HepG2 (cell line): ENCODE measurements around the gene HSD17B8. TPM values are rescaled to one million over a fixed set of nuclear protein-coding genes. Genes with fewer than 3 reads are reported as not detected.

ENCODE experiments used
- ATAC-seq: fragments of 200-7000 bp; cut with Tn5 transposase; 3 replicates; pipeline ENCODE4 v1.9.1; 2020; ENCODE audit warnings: mild to moderate bottlenecking, moderate library complexity
- BruUV-seq: library from RNA; stranded (reverse); fragments of 400-500 nt; replicated peaks from 2 replicates; lab custom pipeline; 2021; lab: Mats Ljungman, UMichigan
- CTCF ChIA-PET: fragments of 300-600 bp; formaldehyde crosslinking; extraction: SDS; loops from one replicate; lab custom pipeline; 2021; ENCODE audit warnings: low total read pairs, inconsistent platforms, low intra/inter-chr PET ratio; lab: Yijun Ruan, JAX
- POLR2A ChIA-PET: fragments of 350-600 bp; sonication (Branson Sonifier 250); formaldehyde crosslinking; loops from one replicate; lab custom pipeline; 2020; ENCODE audit warnings: antibody characterized with exemption, inconsistent platforms; lab: Yijun Ruan, JAX
- DNase-seq: peaks from one replicate; pipeline ENCODE4 v3.0.0-alpha.2; 2015; ENCODE audit warnings: low spot score
- FAIRE-seq: peaks from 3 replicates; lab custom pipeline; 2011; peaks lifted over from hg19 to GRCh38; lab: Jason Lieb, UNC
- H2AFZ ChIP-seq: one replicate; pipeline ENCODE4 v1.6.1; 2011; ENCODE audit warnings: low read length, inconsistent platforms
- H3K27ac ChIP-seq: fragments of 300-600 bp; 3 replicates; pipeline ENCODE4 v1.8.0; 2011; ENCODE audit warnings: mixed run types, mild to moderate bottlenecking, mixed read lengths, low read length, inconsistent platforms; ENCODE audit not compliant: insufficient read depth; ENCODE audit errors: extremely low read length
- H3K27me3 ChIP-seq, 2 experiments: fragments of 200-600 bp in 1 of 2; 2 replicates in 1 of 2; 3 replicates in 1 of 2; pipeline versions ENCODE4 v1.6.0 to v1.8.0; 2011; ENCODE audit warnings: low read length in 2 of 2, mild to moderate bottlenecking in 2 of 2, moderate library complexity in 2 of 2, inconsistent platforms in 1 of 2; ENCODE audit not compliant: insufficient read depth in 2 of 2, control insufficient read depth in 1 of 2
- H3K36me3 ChIP-seq, 2 experiments: fragments of 200-600 bp in 1 of 2; replicated peaks in 1 of 2; 2 replicates in 1 of 2; 3 replicates in 1 of 2; pipeline versions ENCODE4 v1.5.1 to v1.8.0; 2011; ENCODE audit warnings: low read length in 2 of 2, inconsistent platforms in 1 of 2; ENCODE audit not compliant: insufficient read depth in 2 of 2, control insufficient read depth in 1 of 2
- H3K4me1 ChIP-seq: 2 replicates; pipeline ENCODE4 v1.5.1; 2012; ENCODE audit warnings: low read length, inconsistent platforms; ENCODE audit not compliant: insufficient read depth
- H3K4me2 ChIP-seq: 2 replicates; pipeline ENCODE4 v1.6.0; 2011; ENCODE audit warnings: low read depth, low read length, inconsistent platforms
- H3K4me3 ChIP-seq, 3 experiments: fragments of 200-600 bp in 1 of 3; sonication (generic), shearing (Covaris generic) in 1 of 3; replicated peaks in 1 of 3; 2 replicates each; pipeline ENCODE4 v1.5.1; 2011 to 2016; ENCODE audit warnings: low read length in 3 of 3, inconsistent platforms in 2 of 3, low read depth in 2 of 3, mild to moderate bottlenecking in 2 of 3, control low read depth in 1 of 3, mixed read lengths in 1 of 3; ENCODE audit not compliant: insufficient read depth in 1 of 3
- H3K79me2 ChIP-seq: one replicate; pipeline ENCODE4 v1.6.1; 2011; ENCODE audit warnings: low read length, inconsistent platforms; ENCODE audit not compliant: insufficient read depth
- H3K9ac ChIP-seq: 2 replicates; pipeline ENCODE4 v1.6.0; 2011; ENCODE audit warnings: mild to moderate bottlenecking, low read depth, low read length, inconsistent platforms; ENCODE audit not compliant: insufficient read depth
- H3K9me3 ChIP-seq: 2 replicates; pipeline ENCODE4 v1.5.1; 2012; ENCODE audit warnings: mild to moderate bottlenecking, low read length
- H4K20me1 ChIP-seq: 2 replicates; pipeline ENCODE4 v1.6.0; 2011; ENCODE audit warnings: inconsistent platforms, mild to moderate bottlenecking, low read length, moderate library complexity; ENCODE audit not compliant: insufficient read depth
- ASH2L ChIP-seq: fragments of 300-600, 200-600 bp; sonication (generic); IDR thresholded peaks from 2 replicates; pipeline ENCODE4 v1.7.0; 2017; ENCODE audit warnings: low read depth, mild to moderate bottlenecking, moderate library complexity, mixed read lengths, low read length; ENCODE audit not compliant: insufficient read length
- PITX1 ChIP-seq: sonication (generic); formaldehyde crosslinking; IDR thresholded peaks from 2 replicates; pipeline ENCODE4 v1.5.1; 2020; ENCODE audit warnings: mild to moderate bottlenecking, missing genetic modification reagents
- PLSCR1 ChIP-seq: sonication (generic); formaldehyde crosslinking; IDR thresholded peaks from 2 replicates; pipeline ENCODE4 v1.5.0; 2020; ENCODE audit warnings: missing genetic modification reagents, mild to moderate bottlenecking, borderline replicate concordance
- SMAD3 ChIP-seq: sonication (generic); formaldehyde crosslinking; IDR thresholded peaks from 2 replicates; pipeline ENCODE4 v1.4.0; 2020; ENCODE audit warnings: missing genetic modification reagents
- SOX6 ChIP-seq, 2 experiments: fragments of 450-650 bp in 1 of 2; sonication (generic) in 1 of 2; formaldehyde crosslinking in 1 of 2; IDR thresholded peaks; 2 replicates each; pipeline versions ENCODE4 v1.4.0 to v1.6.1; 2017 to 2020; ENCODE audit warnings: antibody characterized with exemption in 1 of 2, mild to moderate bottlenecking in 1 of 2, missing genetic modification reagents in 1 of 2
- ZMYM4 ChIP-seq: sonication (generic); formaldehyde crosslinking; IDR thresholded peaks from 2 replicates; pipeline ENCODE4 v1.8.1; 2023; ENCODE audit warnings: mild to moderate bottlenecking, missing genetic modification reagents
- ZNF382 ChIP-seq: sonication (generic); formaldehyde crosslinking; IDR thresholded peaks from 2 replicates; pipeline ENCODE4 v1.5.0; 2020; ENCODE audit warnings: missing genetic modification reagents, mild to moderate bottlenecking, borderline replicate concordance
- ZNF761 ChIP-seq: sonication (generic); formaldehyde crosslinking; conservative IDR thresholded peaks from 2 replicates; pipeline ENCODE4 v1.4.0; 2020; ENCODE audit warnings: mild to moderate bottlenecking, missing genetic modification reagents
- WGBS: methylation state at CpG from one replicate; pipeline ENCODE4 v1.1.6; 2017; ENCODE audit warnings: low lambda C conversion rate; 5-methylcytosine and 5-hydroxymethylcytosine counted together
- in situ Hi-C: cut with HindIII; loops from 2 replicates; pipeline ENCODE4 v1.10.0; 2017; ENCODE audit warnings: low pct_unique_long_range_greater_than_20kb; ENCODE audit not compliant: extremely low pct_ligation_motif_present
- intact Hi-C: fragments of 100-400 bp; cut with micrococcal nuclease; formaldehyde crosslinking; loops from one replicate; pipeline ENCODE4 v1.10.0; 2022; ENCODE audit not compliant: unreplicated experiment
- polyA plus RNA-seq, 8 experiments: library from polyadenylated mRNA; depleted of rRNA in 3 of 8; stranded (reverse) in 7 of 8; unstranded in 1 of 8; fragments of >200 nt; fragmentation: Illumina TruSeq in 4 of 8; extraction: Trizol in 4 of 8; gene quantifications; 2 replicates each; pipeline versions ENCODE4 v1.2.1 to v1.2.3, GENCODE V29; 2011 to 2016; ENCODE audit warnings: low read depth in 4 of 8, missing spikeins in 1 of 8, mixed read lengths in 1 of 8; ENCODE audit not compliant: insufficient read depth in 1 of 8
- total RNA-seq, 5 experiments: library from RNA; depleted of rRNA; stranded (reverse); fragments of >200 nt; fragmentation: Illumina TruSeq; extraction: Trizol; gene quantifications; 2 replicates each; pipeline ENCODE4 v1.2.3, GENCODE V29; 2016; ENCODE audit warnings: low read depth in 1 of 5
- TF ChIP-seq, protein P1 (sequence below): sonication (generic); formaldehyde crosslinking; conservative IDR thresholded peaks from 2 replicates; pipeline ENCODE4 v1.4.0; 2020; ENCODE audit warnings: missing genetic modification reagents
- TF ChIP-seq, protein P2 (sequence below): sonication (generic); formaldehyde crosslinking; IDR thresholded peaks from 2 replicates; pipeline ENCODE4 v1.4.0; 2020; ENCODE audit warnings: missing genetic modification reagents, borderline replicate concordance
- TF ChIP-seq, protein P3 (sequence below): IDR thresholded peaks from 2 replicates; pipeline ENCODE4 v1.4.0; 2020; ENCODE audit warnings: mild to moderate bottlenecking, missing genetic modification reagents
- TF ChIP-seq, protein P4 (sequence below): sonication (generic); formaldehyde crosslinking; IDR thresholded peaks from 2 replicates; pipeline ENCODE4 v1.9.0; 2022; ENCODE audit warnings: low read depth, missing genetic modification reagents

The HSD17B8 gene
- total and polyA plus RNA-seq, 2 of the 13 experiments (the other 11 are each of a cell fraction or from before 2014, with no cell fraction given) = 12.6 to 20.1 TPM

DNA sequence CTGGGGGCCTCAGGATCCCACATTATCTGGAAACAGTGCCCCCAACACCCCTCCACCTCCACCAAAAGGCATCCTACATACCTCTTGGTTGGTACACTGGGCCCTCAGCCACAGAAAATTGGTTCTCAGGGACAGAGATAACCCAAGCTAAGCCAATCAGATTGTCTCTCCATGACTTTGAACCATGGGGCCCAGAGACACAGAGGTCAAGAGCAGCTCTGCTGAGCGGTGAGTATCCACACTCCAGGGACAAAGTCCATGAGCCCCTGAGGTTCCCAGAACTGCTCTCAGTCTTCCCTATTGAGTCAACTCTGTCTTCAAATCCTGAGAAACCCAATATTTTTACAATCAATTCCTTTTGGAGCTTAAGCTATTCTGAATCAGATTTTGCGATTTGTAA is 47.5 kb upstream of the HSD17B8 start:
- FAIRE-seq (peak; percentile 66), ATAC-seq (peak; percentile 47; the same call in 2 of the 3 replicates), DNase-seq (peak; percentile 31)
- Histone ChIP-seq H3K9me3 (peaks cover 3% of the 10 kb centered on the region; the same call in 1 of the 2 replicates), H3K4me2 (peak overlapping the region; percentile 33), H3K4me1 (peaks cover 49% of the 10 kb centered on the region), H3K27ac (no peak overlapping the region), H3K36me3 (no peaks in the 10 kb centered on the region), H2AFZ (no peak overlapping the region), H3K4me3 (no peak overlapping the region), H3K27me3 (peaks cover 3 to 10% of the 10 kb centered on the region in 2 experiments; a peak in 3 of 5 replicates), H3K9ac (no peak overlapping the region), H3K79me2 (no peaks in the 10 kb centered on the region), H4K20me1 (no peaks in the 10 kb centered on the region)
- intact Hi-C loops (no loop called here), in situ Hi-C loops (no loop called here)
- ChIA-PET POLR2A (interaction anchor here (0.7 to 1.5 kb wide), 4 partner anchors 41 to 92 kb away, joined by 3 to 5 read pairs (median 3); partner anchors contain the start of gene HSD17B8), CTCF (no interaction called here)
- 32% methylated on average over 2 of the region's 2 CpGs for WGBS
- BruUV-seq = no TSS peak
- TF ChIP-seq PITX1 = peak; percentile 46; the same call in 1 of the 2 replicates
- TF ChIP-seq, protein P1, sequence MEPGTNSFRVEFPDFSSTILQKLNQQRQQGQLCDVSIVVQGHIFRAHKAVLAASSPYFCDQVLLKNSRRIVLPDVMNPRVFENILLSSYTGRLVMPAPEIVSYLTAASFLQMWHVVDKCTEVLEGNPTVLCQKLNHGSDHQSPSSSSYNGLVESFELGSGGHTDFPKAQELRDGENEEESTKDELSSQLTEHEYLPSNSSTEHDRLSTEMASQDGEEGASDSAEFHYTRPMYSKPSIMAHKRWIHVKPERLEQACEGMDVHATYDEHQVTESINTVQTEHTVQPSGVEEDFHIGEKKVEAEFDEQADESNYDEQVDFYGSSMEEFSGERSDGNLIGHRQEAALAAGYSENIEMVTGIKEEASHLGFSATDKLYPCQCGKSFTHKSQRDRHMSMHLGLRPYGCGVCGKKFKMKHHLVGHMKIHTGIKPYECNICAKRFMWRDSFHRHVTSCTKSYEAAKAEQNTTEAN (CRISPR knock-in tag) = no peak
- TF ChIP-seq ASH2L = peak; percentile 25
- no peak for TF ChIP-seq ZNF761
- peak; percentile 68 for TF ChIP-seq ZMYM4
- 0 out of 2 replicates have a peak, but pooled peaks have one; percentile 25 for TF ChIP-seq SMAD3 (CRISPR knock-in tag)
- TF ChIP-seq, protein P2, sequence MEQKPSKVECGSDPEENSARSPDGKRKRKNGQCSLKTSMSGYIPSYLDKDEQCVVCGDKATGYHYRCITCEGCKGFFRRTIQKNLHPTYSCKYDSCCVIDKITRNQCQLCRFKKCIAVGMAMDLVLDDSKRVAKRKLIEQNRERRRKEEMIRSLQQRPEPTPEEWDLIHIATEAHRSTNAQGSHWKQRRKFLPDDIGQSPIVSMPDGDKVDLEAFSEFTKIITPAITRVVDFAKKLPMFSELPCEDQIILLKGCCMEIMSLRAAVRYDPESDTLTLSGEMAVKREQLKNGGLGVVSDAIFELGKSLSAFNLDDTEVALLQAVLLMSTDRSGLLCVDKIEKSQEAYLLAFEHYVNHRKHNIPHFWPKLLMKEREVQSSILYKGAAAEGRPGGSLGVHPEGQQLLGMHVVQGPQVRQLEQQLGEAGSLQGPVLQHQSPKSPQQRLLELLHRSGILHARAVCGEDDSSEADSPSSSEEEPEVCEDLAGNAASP (CRISPR knock-in tag) = peak; percentile 82; the same call in 1 of the 2 replicates
- TF ChIP-seq SOX6 (IDR thresholded peaks at IDR 0.05) = no peak
- peak; percentile 59 for TF ChIP-seq SOX6 (CRISPR knock-in tag; IDR thresholded peaks at IDR 0.05)
- TF ChIP-seq, protein P3, sequence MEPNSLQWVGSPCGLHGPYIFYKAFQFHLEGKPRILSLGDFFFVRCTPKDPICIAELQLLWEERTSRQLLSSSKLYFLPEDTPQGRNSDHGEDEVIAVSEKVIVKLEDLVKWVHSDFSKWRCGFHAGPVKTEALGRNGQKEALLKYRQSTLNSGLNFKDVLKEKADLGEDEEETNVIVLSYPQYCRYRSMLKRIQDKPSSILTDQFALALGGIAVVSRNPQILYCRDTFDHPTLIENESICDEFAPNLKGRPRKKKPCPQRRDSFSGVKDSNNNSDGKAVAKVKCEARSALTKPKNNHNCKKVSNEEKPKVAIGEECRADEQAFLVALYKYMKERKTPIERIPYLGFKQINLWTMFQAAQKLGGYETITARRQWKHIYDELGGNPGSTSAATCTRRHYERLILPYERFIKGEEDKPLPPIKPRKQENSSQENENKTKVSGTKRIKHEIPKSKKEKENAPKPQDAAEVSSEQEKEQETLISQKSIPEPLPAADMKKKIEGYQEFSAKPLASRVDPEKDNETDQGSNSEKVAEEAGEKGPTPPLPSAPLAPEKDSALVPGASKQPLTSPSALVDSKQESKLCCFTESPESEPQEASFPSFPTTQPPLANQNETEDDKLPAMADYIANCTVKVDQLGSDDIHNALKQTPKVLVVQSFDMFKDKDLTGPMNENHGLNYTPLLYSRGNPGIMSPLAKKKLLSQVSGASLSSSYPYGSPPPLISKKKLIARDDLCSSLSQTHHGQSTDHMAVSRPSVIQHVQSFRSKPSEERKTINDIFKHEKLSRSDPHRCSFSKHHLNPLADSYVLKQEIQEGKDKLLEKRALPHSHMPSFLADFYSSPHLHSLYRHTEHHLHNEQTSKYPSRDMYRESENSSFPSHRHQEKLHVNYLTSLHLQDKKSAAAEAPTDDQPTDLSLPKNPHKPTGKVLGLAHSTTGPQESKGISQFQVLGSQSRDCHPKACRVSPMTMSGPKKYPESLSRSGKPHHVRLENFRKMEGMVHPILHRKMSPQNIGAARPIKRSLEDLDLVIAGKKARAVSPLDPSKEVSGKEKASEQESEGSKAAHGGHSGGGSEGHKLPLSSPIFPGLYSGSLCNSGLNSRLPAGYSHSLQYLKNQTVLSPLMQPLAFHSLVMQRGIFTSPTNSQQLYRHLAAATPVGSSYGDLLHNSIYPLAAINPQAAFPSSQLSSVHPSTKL (CRISPR knock-in tag) = peak; percentile 85
- no peak for TF ChIP-seq ZNF382
- TF ChIP-seq, protein P4, sequence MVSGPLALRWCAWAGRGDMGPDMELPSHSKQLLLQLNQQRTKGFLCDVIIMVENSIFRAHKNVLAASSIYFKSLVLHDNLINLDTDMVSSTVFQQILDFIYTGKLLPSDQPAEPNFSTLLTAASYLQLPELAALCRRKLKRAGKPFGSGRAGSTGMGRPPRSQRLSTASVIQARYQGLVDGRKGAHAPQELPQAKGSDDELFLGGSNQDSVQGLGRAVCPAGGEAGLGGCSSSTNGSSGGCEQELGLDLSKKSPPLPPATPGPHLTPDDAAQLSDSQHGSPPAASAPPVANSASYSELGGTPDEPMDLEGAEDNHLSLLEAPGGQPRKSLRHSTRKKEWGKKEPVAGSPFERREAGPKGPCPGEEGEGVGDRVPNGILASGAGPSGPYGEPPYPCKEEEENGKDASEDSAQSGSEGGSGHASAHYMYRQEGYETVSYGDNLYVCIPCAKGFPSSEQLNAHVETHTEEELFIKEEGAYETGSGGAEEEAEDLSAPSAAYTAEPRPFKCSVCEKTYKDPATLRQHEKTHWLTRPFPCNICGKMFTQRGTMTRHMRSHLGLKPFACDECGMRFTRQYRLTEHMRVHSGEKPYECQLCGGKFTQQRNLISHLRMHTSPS (CRISPR knock-in tag) = no peak
- TF ChIP-seq PLSCR1 (CRISPR knock-in tag) = no peak
